Right atrium auricular region (tissue), 2 donors: ENCODE results near the gene RLBP1. TPM values are rescaled to one million over a fixed set of nuclear protein-coding genes. Genes with fewer than 3 reads are reported as not detected.

Experiments
- DNase-seq: peaks from one replicate; pipeline ENCODE4 v3.0.0-alpha.2; 2019; ENCODE audit warnings: low spot score
- H3K27ac ChIP-seq, 2 donors: fragments of 200-600 bp; sonication (generic); 1 replicate in 1 of 2; 2 replicates in 1 of 2; pipeline ENCODE4 v1.5.1; 2016 to 2019
- H3K27me3 ChIP-seq, 2 donors: fragments of 200-600 bp; sonication (generic); one replicate each; pipeline versions ENCODE4 v1.5.1 to v1.6.0; 2017 to 2019
- H3K36me3 ChIP-seq: fragments of 200-600 bp; sonication (generic); one replicate; pipeline ENCODE4 v1.5.1; 2016
- H3K4me1 ChIP-seq, 2 donors: fragments of 200-600 bp; sonication (generic); one replicate each; pipeline versions ENCODE4 v1.5.1 to v1.6.0; 2017 to 2019
- H3K4me3 ChIP-seq, 2 donors: fragments of 200-600 bp; sonication (generic); 1 replicate in 1 of 2; 2 replicates in 1 of 2; pipeline ENCODE4 v1.5.1; 2017 to 2019; ENCODE audit warnings: mild to moderate bottlenecking in 1 of 2, moderate library complexity in 1 of 2
- H3K9me3 ChIP-seq, 2 donors: fragments of 200-600 bp; sonication (generic); one replicate each; pipeline ENCODE4 v1.5.1; 2019
- CTCF ChIP-seq, 2 donors: fragments of 200-600 bp; sonication (generic); IDR thresholded peaks; one replicate each; pipeline ENCODE4 v1.5.1; 2019; ENCODE audit warnings: antibody characterized with exemption in 2 of 2
- total RNA-seq, 2 donors: library from RNA; depleted of rRNA; stranded (reverse); fragments of >200 nt; gene quantifications; one replicate each; pipeline ENCODE4 v1.1.0, GENCODE V29; 2016

The RLBP1 gene
- total RNA-seq, 2 donors from 2014 or later: not detected

GRCh38 chr15:89163271-89164055 is 57.9 kb downstream of the RLBP1 start:
- no peak overlapping the region for H3K4me3 ChIP-seq
- no peaks in the 10 kb centered on the region for H3K9me3 ChIP-seq
- H3K27ac ChIP-seq: peak overlapping the region; percentile 6 to 22
- peaks cover 19% of the 10 kb centered on the region for H3K36me3 ChIP-seq
- no peaks in the 10 kb centered on the region for H3K27me3 ChIP-seq
- H3K4me1 ChIP-seq: peaks cover 0 to 52% of the 10 kb centered on the region in 2 donors
- no peak for DNase-seq
- no peak for TF ChIP-seq CTCF (IDR thresholded peaks at IDR 0.05)

GRCh38 chr15:89161666-89162065 is 59.7 kb downstream of the RLBP1 start:
- peak; percentile 34 for DNase-seq
- Histone ChIP-seq H3K27me3 (no peaks in the 10 kb centered on the region), H3K4me3 (no peak overlapping the region), H3K9me3 (no peaks in the 10 kb centered on the region), H3K4me1 (peaks cover 0 to 51% of the 10 kb centered on the region in 2 donors), H3K27ac (no peak overlapping the region), H3K36me3 (peaks cover 25% of the 10 kb centered on the region)
- no peak for TF ChIP-seq CTCF (IDR thresholded peaks at IDR 0.05)

Other genes with a start within 250 kb of the RLBP1 start
- gene ABHD2, start 133.1 kb downstream of the RLBP1 start, total RNA-seq: 100 to 1,000 TPM; 115 to 118 TPM
- 1 to 10 TPM in 1 of 2 donors, under 1 TPM in 1; 0.79 to 1.6 TPM for gene FANCI, start 22.4 kb upstream of the RLBP1 start, total RNA-seq
- gene POLG, start 113.2 kb upstream of the RLBP1 start, total RNA-seq: 10 to 100 TPM; 36.0 to 37.9 TPM